Ovary (tissue), 3 donors: ENCODE data around the gene FSTL5.

Experiments used
- EP300 ChIP-seq: sonication (generic); formaldehyde crosslinking; IDR thresholded peaks from one replicate; pipeline ENCODE4 v1.6.1; 2017; ENCODE audit warnings: antibody characterized with exemption
- POLR2A ChIP-seq: fragments of 450-650 bp; IDR thresholded peaks from one replicate; pipeline ENCODE4 v1.6.1; 2017; ENCODE audit warnings: antibody characterized with exemption, mild to moderate bottlenecking, moderate library complexity
- TF ChIP-seq, protein P1 (sequence below), 3 donors: fragments of 450-650 bp in 2 of 3; fragments of 200-600 bp in 1 of 3; IDR thresholded peaks; one replicate each; pipeline versions ENCODE4 v1.5.1 to v1.8.0; 2016 to 2022; ENCODE audit warnings: antibody characterized with exemption in 3 of 3, mild to moderate bottlenecking in 1 of 3
- donor health status: DM: no; HTN: no; CAD: no.

- TF ChIP-seq, protein P1, sequence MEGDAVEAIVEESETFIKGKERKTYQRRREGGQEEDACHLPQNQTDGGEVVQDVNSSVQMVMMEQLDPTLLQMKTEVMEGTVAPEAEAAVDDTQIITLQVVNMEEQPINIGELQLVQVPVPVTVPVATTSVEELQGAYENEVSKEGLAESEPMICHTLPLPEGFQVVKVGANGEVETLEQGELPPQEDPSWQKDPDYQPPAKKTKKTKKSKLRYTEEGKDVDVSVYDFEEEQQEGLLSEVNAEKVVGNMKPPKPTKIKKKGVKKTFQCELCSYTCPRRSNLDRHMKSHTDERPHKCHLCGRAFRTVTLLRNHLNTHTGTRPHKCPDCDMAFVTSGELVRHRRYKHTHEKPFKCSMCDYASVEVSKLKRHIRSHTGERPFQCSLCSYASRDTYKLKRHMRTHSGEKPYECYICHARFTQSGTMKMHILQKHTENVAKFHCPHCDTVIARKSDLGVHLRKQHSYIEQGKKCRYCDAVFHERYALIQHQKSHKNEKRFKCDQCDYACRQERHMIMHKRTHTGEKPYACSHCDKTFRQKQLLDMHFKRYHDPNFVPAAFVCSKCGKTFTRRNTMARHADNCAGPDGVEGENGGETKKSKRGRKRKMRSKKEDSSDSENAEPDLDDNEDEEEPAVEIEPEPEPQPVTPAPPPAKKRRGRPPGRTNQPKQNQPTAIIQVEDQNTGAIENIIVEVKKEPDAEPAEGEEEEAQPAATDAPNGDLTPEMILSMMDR (IDR thresholded peaks at IDR 0.05) = no peak
- no peak for TF ChIP-seq POLR2A
- no peak for TF ChIP-seq EP300
Observed at GRCh38 chr4:161457906-161458305, 705.9 kb downstream of the FSTL5 start.
